Lower lobe of right lung (tissue), 2 donors: ENCODE results near the gene FAM228B. TPM values are rescaled to one million over a fixed set of nuclear protein-coding genes. Genes with fewer than 3 reads are reported as not detected.

Experiments
- ATAC-seq, 2 donors: fragments of 200-7000 bp; cut with Tn5 transposase; one replicate each; pipeline ENCODE4 v1.9.1; 2020 to 2022; ENCODE audit warnings: mild to moderate bottlenecking in 2 of 2, moderate library complexity in 2 of 2
- DNase-seq: peaks from one replicate; pipeline ENCODE4 v3.0.0-alpha.2; 2020
- H3K27ac ChIP-seq: fragments of 200-600 bp; one replicate; pipeline ENCODE4 v1.8.0; 2022
- H3K27me3 ChIP-seq: fragments of 200-600 bp; one replicate; pipeline ENCODE4 v1.8.0; 2022; ENCODE audit warnings: low read depth
- H3K36me3 ChIP-seq: fragments of 200-600 bp; one replicate; pipeline ENCODE4 v1.8.0; 2022; ENCODE audit warnings: mild to moderate bottlenecking
- H3K4me1 ChIP-seq: fragments of 200-600 bp; one replicate; pipeline ENCODE4 v1.8.0; 2022
- H3K4me3 ChIP-seq: fragments of 200-600 bp; one replicate; pipeline ENCODE4 v1.8.0; 2022; ENCODE audit warnings: mild to moderate bottlenecking
- H3K9me3 ChIP-seq: fragments of 200-600 bp; one replicate; pipeline ENCODE4 v1.8.0; 2022
- CTCF ChIP-seq: fragments of 200-600 bp; IDR thresholded peaks from one replicate; pipeline ENCODE4 v1.8.0; 2022; ENCODE audit warnings: antibody characterized with exemption, mild to moderate bottlenecking
- intact Hi-C: fragments of 100-400 bp; cut with DNase I; formaldehyde crosslinking; loops from one replicate; pipeline ENCODE4 v1.11.0; 2022
- total RNA-seq: library from RNA; stranded (reverse); fragmentation: NEBNext Ultra II Directional; extraction: Animal tissue kit (Norgen Biotek cat#: 25700); gene quantifications from one replicate; pipeline ENCODE4 v1.2.1, GENCODE V29; 2021
- donor health status: DM: no; HTN: yes; CAD: no; lungs with severe emphysema.

FAM228B gene
- total RNA-seq, 1 donor from 2014 or later: 25.4 TPM

- intact Hi-C loops: no loop called here
Observed at GRCh38 chr2:24203029-24203786, 79.9 kb downstream of the FAM228B start.

GRCh38 chr2:24203787-24204150, 80.5 kb downstream of the FAM228B start:
- ATAC-seq (no peak), DNase-seq (no peak)
- H3K27ac ChIP-seq: no peak overlapping the region
- no peaks in the 10 kb centered on the region for H3K4me1 ChIP-seq
- no peak for TF ChIP-seq CTCF
- intact Hi-C loops: no loop called here
- peaks cover 65% of the 10 kb centered on the region for H3K36me3 ChIP-seq
- H3K27me3 ChIP-seq: no peaks in the 10 kb centered on the region
- H3K9me3 ChIP-seq: no peaks in the 10 kb centered on the region
- H3K4me3 ChIP-seq: no peak overlapping the region

More at GRCh38 chr2:24203029-24203786, 79.9 kb downstream of the FAM228B start:
- no peak overlapping the region for H3K27ac ChIP-seq
- no peak for TF ChIP-seq CTCF
- ATAC-seq (no peak), DNase-seq (no peak)
- no peak overlapping the region for H3K4me3 ChIP-seq
- H3K36me3 ChIP-seq: peaks cover 59% of the 10 kb centered on the region
- no peaks in the 10 kb centered on the region for H3K4me1 ChIP-seq
- H3K27me3 ChIP-seq: no peaks in the 10 kb centered on the region
- no peaks in the 10 kb centered on the region for H3K9me3 ChIP-seq

GRCh38 chr2:24204505-24204904, 81.2 kb downstream of the FAM228B start:
- H3K27me3 ChIP-seq: no peaks in the 10 kb centered on the region
- H3K9me3 ChIP-seq: no peaks in the 10 kb centered on the region
- H3K4me1 ChIP-seq: no peaks in the 10 kb centered on the region
- H3K36me3 ChIP-seq: peaks cover 72% of the 10 kb centered on the region
- intact Hi-C loops: no loop called here
- H3K27ac ChIP-seq: no peak overlapping the region
- ATAC-seq (no peak), DNase-seq (no peak)
- TF ChIP-seq CTCF: no peak
- H3K4me3 ChIP-seq: no peak overlapping the region

GRCh38 chr2:24205131-24205530, 81.9 kb downstream of the FAM228B start:
- no peak for TF ChIP-seq CTCF
- H3K27ac ChIP-seq: no peak overlapping the region
- intact Hi-C loops: no loop called here

GRCh38 chr2:24206242-24206641, 83.0 kb downstream of the FAM228B start:
- no peaks in the 10 kb centered on the region for H3K4me1 ChIP-seq
- no peak overlapping the region for H3K27ac ChIP-seq
- no peaks in the 10 kb centered on the region for H3K27me3 ChIP-seq
- DNase-seq (no peak), ATAC-seq (no peak)
- intact Hi-C loops: no loop called here
- H3K4me3 ChIP-seq: no peak overlapping the region
- no peak for TF ChIP-seq CTCF
- H3K9me3 ChIP-seq: no peaks in the 10 kb centered on the region
- peaks cover 89% of the 10 kb centered on the region for H3K36me3 ChIP-seq

More at GRCh38 chr2:24205131-24205530, 81.9 kb downstream of the FAM228B start:
- Histone ChIP-seq H3K4me3 (no peak overlapping the region), H3K27me3 (no peaks in the 10 kb centered on the region), H3K36me3 (peaks cover 78% of the 10 kb centered on the region), H3K9me3 (no peaks in the 10 kb centered on the region), H3K4me1 (no peaks in the 10 kb centered on the region)
- ATAC-seq (no peak), DNase-seq (no peak)
